ENCODE measurements around the gene RGS3. TPM values are rescaled to one million over a fixed set of nuclear protein-coding genes. Genes with fewer than 3 reads are reported as not detected.

RGS3 gene
- total RNA-seq, 1 donor from 2014 or later = 18.9 TPM

- Mint-ChIP-seq H3K36me3 (ENCODE audit: unreplicated experiment) (no peaks in the 10 kb centered on the region), H3K4me1 (ENCODE audit: low read depth, unreplicated experiment) (peaks cover 6% of the 10 kb centered on the region), H3K27me3 (ENCODE audit: unreplicated experiment) (peaks cover 3% of the 10 kb centered on the region), H3K9me3 (ENCODE audit: unreplicated experiment) (no peaks in the 10 kb centered on the region), H3K27ac (ENCODE audit: unreplicated experiment) (peak overlapping the region; percentile 81), H3K4me3 (ENCODE audit: unreplicated experiment) (peak overlapping the region; percentile 83)
- DNase-seq = peak; percentile 85
- TF ChIP-seq CTCF (IDR thresholded peaks at IDR 0.05; ENCODE audit: partially characterized antibody, unreplicated experiment) = no peak
These were observed 130.3 kb downstream of the RGS3 start for GRCh38 chr9:113593682-113594281.

GRCh38 chr9:113594484-113595299 is 131.2 kb downstream of the RGS3 start:
- no peak for TF ChIP-seq CTCF (IDR thresholded peaks at IDR 0.05; ENCODE audit: partially characterized antibody, unreplicated experiment)
- H3K27me3 Mint-ChIP-seq (ENCODE audit: unreplicated experiment) = peaks cover 3% of the 10 kb centered on the region
- no peaks in the 10 kb centered on the region for H3K36me3 Mint-ChIP-seq (ENCODE audit: unreplicated experiment)
- peak overlapping the region; percentile 83 for H3K4me3 Mint-ChIP-seq (ENCODE audit: unreplicated experiment)
- peak overlapping the region; percentile 81 for H3K27ac Mint-ChIP-seq (ENCODE audit: unreplicated experiment)
- no peaks in the 10 kb centered on the region for H3K9me3 Mint-ChIP-seq (ENCODE audit: unreplicated experiment)
- H3K4me1 Mint-ChIP-seq (ENCODE audit: low read depth, unreplicated experiment) = peaks cover 8% of the 10 kb centered on the region
- no peak for DNase-seq

GRCh38 chr9:113596616-113597320 is 133.2 kb downstream of the RGS3 start:
- H3K36me3 Mint-ChIP-seq (ENCODE audit: unreplicated experiment) = no peaks in the 10 kb centered on the region
- DNase-seq = no peak
- no peak overlapping the region for H3K27ac Mint-ChIP-seq (ENCODE audit: unreplicated experiment)
- H3K4me3 Mint-ChIP-seq (ENCODE audit: unreplicated experiment) = peak overlapping the region; percentile 30
- TF ChIP-seq CTCF (IDR thresholded peaks at IDR 0.05; ENCODE audit: partially characterized antibody, unreplicated experiment) = no peak
- H3K9me3 Mint-ChIP-seq (ENCODE audit: unreplicated experiment) = peaks cover 5% of the 10 kb centered on the region
- peaks cover 5% of the 10 kb centered on the region for H3K27me3 Mint-ChIP-seq (ENCODE audit: unreplicated experiment)
- H3K4me1 Mint-ChIP-seq (ENCODE audit: low read depth, unreplicated experiment) = peaks cover 19% of the 10 kb centered on the region

GRCh38 chr9:113597390-113598241 is 134.1 kb downstream of the RGS3 start:
- Mint-ChIP-seq H3K27ac (ENCODE audit: unreplicated experiment) (no peak overlapping the region), H3K36me3 (ENCODE audit: unreplicated experiment) (no peaks in the 10 kb centered on the region), H3K4me1 (ENCODE audit: low read depth, unreplicated experiment) (peaks cover 24% of the 10 kb centered on the region), H3K9me3 (ENCODE audit: unreplicated experiment) (peaks cover 5% of the 10 kb centered on the region), H3K27me3 (ENCODE audit: unreplicated experiment) (peaks cover 8% of the 10 kb centered on the region), H3K4me3 (ENCODE audit: unreplicated experiment) (no peak overlapping the region)
- TF ChIP-seq CTCF (IDR thresholded peaks at IDR 0.05; ENCODE audit: partially characterized antibody, unreplicated experiment) = no peak
- DNase-seq = no peak
